ENCODE measurements around the gene KRT23.

GRCh38 chr17:40981115-40981514 is 43.7 kb upstream of the KRT23 start:
- TF ChIP-seq POLR2A (IDR thresholded peaks at IDR 0.05; ENCODE audit: low read length) (no peak), GATA1 (IDR thresholded peaks at IDR 0.05; ENCODE audit: low read depth, low read length) (no peak)
